ENCODE measurements around the gene FGFR4. TPM values are rescaled to one million over a fixed set of nuclear protein-coding genes. Genes with fewer than 3 reads are reported as not detected.

FGFR4 gene
- total RNA-seq, 1 experiment from 2014 or later: 14.7 TPM

DNA sequence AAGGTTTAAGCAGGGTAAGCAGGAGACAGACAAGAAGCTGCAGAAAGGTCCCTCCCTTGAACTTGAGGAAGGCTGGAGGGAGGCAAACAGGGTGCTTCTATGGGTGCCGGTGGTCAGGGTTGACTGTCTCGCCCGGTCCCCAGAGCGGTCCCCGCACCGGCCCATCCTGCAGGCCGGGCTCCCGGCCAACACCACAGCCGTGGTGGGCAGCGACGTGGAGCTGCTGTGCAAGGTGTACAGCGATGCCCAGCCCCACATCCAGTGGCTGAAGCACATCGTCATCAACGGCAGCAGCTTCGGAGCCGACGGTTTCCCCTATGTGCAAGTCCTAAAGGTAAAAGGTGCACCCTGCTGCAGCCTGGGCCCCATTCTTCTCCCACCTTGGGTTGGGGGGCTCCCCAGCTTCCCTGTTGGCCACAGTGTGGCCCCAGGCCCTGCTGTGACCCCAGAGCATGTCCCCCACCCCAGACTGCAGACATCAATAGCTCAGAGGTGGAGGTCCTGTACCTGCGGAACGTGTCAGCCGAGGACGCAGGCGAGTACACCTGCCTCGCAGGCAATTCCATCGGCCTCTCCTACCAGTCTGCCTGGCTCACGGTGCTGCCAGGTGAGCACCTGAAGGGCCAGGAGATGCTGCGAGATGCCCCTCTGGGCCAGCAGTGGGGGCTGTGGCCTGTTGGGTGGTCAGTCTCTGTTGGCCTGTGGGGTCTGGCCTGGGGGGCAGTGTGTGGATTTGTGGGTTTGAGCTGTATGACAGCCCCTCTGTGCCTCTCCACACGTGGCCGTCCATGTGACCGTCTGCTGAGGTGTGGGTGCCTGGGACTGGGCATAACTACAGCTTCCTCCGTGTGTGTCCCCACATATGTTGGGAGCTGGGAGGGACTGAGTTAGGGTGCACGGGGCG is 5.7 kb downstream of the FGFR4 start:
- Histone ChIP-seq H3K9me2 (ENCODE audit: insufficient read depth) (no peaks in the 10 kb centered on the region), H3K4me1 (replicated peaks; ENCODE audit: insufficient read depth) (no peaks in the 10 kb centered on the region), H4K20me1 (ENCODE audit: insufficient read depth) (no peaks in the 10 kb centered on the region), H3K27ac (no peak overlapping the region), H2AFZ (no peak overlapping the region), H3F3A (ENCODE audit: insufficient read depth, low read depth) (peaks cover 3% of the 10 kb centered on the region; the same call in 1 of the 2 replicates), H3K27me3 (ENCODE audit: insufficient read depth, low read depth) (no peaks in the 10 kb centered on the region), H3K4me3 (no peak overlapping the region), H3K9me3 (ENCODE audit: insufficient read depth, low read depth) (no peaks in the 10 kb centered on the region), H3K4me2 (no peak overlapping the region), H3K36me3 (ENCODE audit: low read depth) (no peaks in the 10 kb centered on the region), H3K79me2 (ENCODE audit: low read depth) (no peaks in the 10 kb centered on the region)
- intact Hi-C loops (cut with micrococcal nuclease; ENCODE audit: unreplicated experiment): no loop called here
- TF ChIP-seq CTCF (conservative IDR thresholded peaks at IDR 0.05): no peak
- no peak for TF ChIP-seq EZH2 (IDR thresholded peaks at IDR 0.05; ENCODE audit: low read depth)
- POLR2A ChIA-PET (ENCODE audit: unreplicated experiment): no interaction called here
- CTCF ChIA-PET: no interaction called here
- DNase-seq: no peak
- no TSS peak for BruUV-seq (replicated peaks)

DNA sequence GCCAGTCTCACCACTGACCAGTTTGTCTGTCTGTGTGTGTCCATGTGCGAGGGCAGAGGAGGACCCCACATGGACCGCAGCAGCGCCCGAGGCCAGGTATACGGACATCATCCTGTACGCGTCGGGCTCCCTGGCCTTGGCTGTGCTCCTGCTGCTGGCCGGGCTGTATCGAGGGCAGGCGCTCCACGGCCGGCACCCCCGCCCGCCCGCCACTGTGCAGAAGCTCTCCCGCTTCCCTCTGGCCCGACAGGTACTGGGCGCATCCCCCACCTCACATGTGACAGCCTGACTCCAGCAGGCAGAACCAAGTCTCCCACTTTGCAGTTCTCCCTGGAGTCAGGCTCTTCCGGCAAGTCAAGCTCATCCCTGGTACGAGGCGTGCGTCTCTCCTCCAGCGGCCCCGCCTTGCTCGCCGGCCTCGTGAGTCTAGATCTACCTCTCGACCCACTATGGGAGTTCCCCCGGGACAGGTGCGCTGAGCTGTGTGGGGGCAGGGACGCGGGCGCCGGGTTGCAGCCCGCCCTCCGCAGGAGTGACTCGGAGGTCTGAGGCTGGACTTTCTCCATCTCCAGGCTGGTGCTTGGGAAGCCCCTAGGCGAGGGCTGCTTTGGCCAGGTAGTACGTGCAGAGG is 6.5 kb downstream of the FGFR4 start:
- H2AFZ ChIP-seq: no peak overlapping the region
- H3K79me2 ChIP-seq (ENCODE audit: low read depth): no peaks in the 10 kb centered on the region
- no peak for DNase-seq
- intact Hi-C loops (cut with micrococcal nuclease; ENCODE audit: unreplicated experiment): no loop called here
- no peaks in the 10 kb centered on the region for H3F3A ChIP-seq (ENCODE audit: insufficient read depth, low read depth)
- H4K20me1 ChIP-seq (ENCODE audit: insufficient read depth): no peaks in the 10 kb centered on the region
- BruUV-seq (replicated peaks): no TSS peak
- H3K4me3 ChIP-seq: no peak overlapping the region
- TF ChIP-seq CTCF (conservative IDR thresholded peaks at IDR 0.05): no peak
- no peak for TF ChIP-seq EZH2 (IDR thresholded peaks at IDR 0.05; ENCODE audit: low read depth)
- no peaks in the 10 kb centered on the region for H3K27me3 ChIP-seq (ENCODE audit: insufficient read depth, low read depth)
- H3K9me2 ChIP-seq (ENCODE audit: insufficient read depth): no peaks in the 10 kb centered on the region
- H3K36me3 ChIP-seq (ENCODE audit: low read depth): no peaks in the 10 kb centered on the region
- POLR2A ChIA-PET (ENCODE audit: unreplicated experiment): no interaction called here
- no peaks in the 10 kb centered on the region for H3K9me3 ChIP-seq (ENCODE audit: insufficient read depth, low read depth)
- CTCF ChIA-PET: no interaction called here
- no peaks in the 10 kb centered on the region for H3K4me1 ChIP-seq (replicated peaks; ENCODE audit: insufficient read depth)
- no peak overlapping the region for H3K4me2 ChIP-seq
- no peak overlapping the region for H3K27ac ChIP-seq

DNA sequence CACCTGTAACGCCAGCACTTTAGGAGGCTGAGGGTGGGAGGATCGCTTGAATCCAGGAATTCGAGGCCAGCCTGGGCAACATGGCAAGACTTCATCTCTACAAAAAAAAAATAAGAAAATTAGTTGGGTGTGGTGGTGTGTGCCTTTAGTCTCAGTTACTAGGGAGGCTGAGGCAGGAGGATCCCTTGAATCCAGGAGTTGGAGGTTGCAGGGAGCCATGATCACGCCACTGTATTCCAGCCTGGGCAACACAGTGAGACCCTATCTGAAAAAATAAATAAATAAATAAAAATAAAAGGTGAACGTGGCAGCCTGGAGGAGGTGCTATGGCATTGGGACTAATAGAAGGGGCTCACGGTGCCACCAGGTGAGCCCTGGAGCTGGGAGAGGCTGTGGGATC is 7.1 kb downstream of the FGFR4 start:
- Histone ChIP-seq H2AFZ (no peak overlapping the region), H3K79me2 (ENCODE audit: low read depth) (no peaks in the 10 kb centered on the region), H3K4me1 (replicated peaks; ENCODE audit: insufficient read depth) (no peaks in the 10 kb centered on the region), H3K4me3 (no peak overlapping the region), H4K20me1 (ENCODE audit: insufficient read depth) (no peaks in the 10 kb centered on the region), H3F3A (ENCODE audit: insufficient read depth, low read depth) (no peaks in the 10 kb centered on the region), H3K27me3 (ENCODE audit: insufficient read depth, low read depth) (no peaks in the 10 kb centered on the region), H3K36me3 (ENCODE audit: low read depth) (no peaks in the 10 kb centered on the region), H3K9me3 (ENCODE audit: insufficient read depth, low read depth) (no peaks in the 10 kb centered on the region), H3K27ac (no peak overlapping the region), H3K4me2 (no peak overlapping the region), H3K9me2 (ENCODE audit: insufficient read depth) (no peaks in the 10 kb centered on the region)
- no peak for DNase-seq
- ChIA-PET POLR2A (ENCODE audit: unreplicated experiment) (no interaction called here), CTCF (no interaction called here)
- intact Hi-C loops (cut with micrococcal nuclease; ENCODE audit: unreplicated experiment): no loop called here
- no TSS peak for BruUV-seq (replicated peaks)
- TF ChIP-seq EZH2 (IDR thresholded peaks at IDR 0.05; ENCODE audit: low read depth) (no peak), CTCF (conservative IDR thresholded peaks at IDR 0.05) (no peak)
